ENCODE measurements around the gene ATAD3B. TPM values are rescaled to one million over a fixed set of nuclear protein-coding genes. Genes with fewer than 3 reads are reported as not detected.
"Not testable (repeated sequence)": the region's sequence is repeated elsewhere in the genome, so short reads cannot be mapped to it uniquely, and the experiment has no call there.

The ATAD3B gene
- total and polyA plus RNA-seq, 10 of the 15 experiments (the other 5 are each of a cell fraction or from before 2014, with no cell fraction given), result 0.03 to 38.8 (median 23.8) TPM

GRCh38 chr1:1428174-1428573, 43.4 kb upstream of the ATAD3B start:
- 50% methylated on average over 18 of the region's 19 CpGs for WGBS (ENCODE audit: insufficient coverage, insufficient replicate concordance, low lambda C conversion rate, missing lambda C conversion rate)
- no peaks in the 10 kb centered on the region for H3K4me1 ChIP-seq (ENCODE audit: control insufficient read depth, insufficient read depth, low read length)
- no peak overlapping the region for H3K4me3 ChIP-seq
- ChIA-PET POLR2A (no interaction called here), CTCF (interaction anchor here (1.7 kb wide), 1 partner anchor 10 kb away, joined by 5 read pairs; no protein-coding TSS in a partner anchor), SMC1A (ENCODE audit: uncharacterized antibody, unreplicated experiment) (no interaction called here), RAD21 (ENCODE audit: unreplicated experiment) (no interaction called here)
- no peak for ATAC-seq
- peaks cover 0 to 2% of the 10 kb centered on the region in 2 experiments; a peak in 2 of 4 replicates for H3K27me3 ChIP-seq (replicated peaks in 1 of 2; ENCODE audit: control insufficient read depth in 2 of 2, insufficient read depth in 2 of 2, low read length in 1 of 2)
- no peak overlapping the region for H3K4me2 ChIP-seq (ENCODE audit: control insufficient read depth, insufficient read depth)
- H3K9ac ChIP-seq (ENCODE audit: control insufficient read depth, insufficient read depth, low read length), result no peak overlapping the region
- DNase-seq (ENCODE audit: low read depth, low spot score), result no peak
- H3K27ac ChIP-seq (ENCODE audit: control insufficient read depth, insufficient read depth), result no peak overlapping the region
- TF ChIP-seq MYC (IDR thresholded peaks at IDR 0.05; ENCODE audit: insufficient read depth, insufficient read length, insufficient replicate concordance, low read length, severe bottlenecking) (no peak), IRF3 (IDR thresholded peaks at IDR 0.05) (no peak), IKZF2 (IDR thresholded peaks at IDR 0.05) (no peak), SMAD1 (IDR thresholded peaks at IDR 0.05; ENCODE audit: low read depth, partially characterized antibody) (no peak), NR2C2 (IDR thresholded peaks at IDR 0.05; ENCODE audit: borderline replicate concordance, control insufficient read depth, insufficient read length, low read depth) (no peak), FOXM1 (IDR thresholded peaks at IDR 0.05; ENCODE audit: low read depth, low read length) (no peak), NFIC (IDR thresholded peaks at IDR 0.05; ENCODE audit: low read depth, low read length) (no peak), SUZ12 (IDR thresholded peaks at IDR 0.05; ENCODE audit: unreplicated experiment) (no peak), ZNF217 (IDR thresholded peaks at IDR 0.05) (no peak), CUX1 (IDR thresholded peaks at IDR 0.05; ENCODE audit: insufficient replicate concordance, low read depth, low read length) (no peak), CEBPB (IDR thresholded peaks at IDR 0.05; ENCODE audit: borderline replicate concordance in 1 of 2, low read depth in 2 of 2, low read length in 2 of 2) (no peak), EGR1 (IDR thresholded peaks at IDR 0.05; ENCODE audit: borderline replicate concordance in 1 of 2, low read depth in 2 of 2, low read length in 2 of 2) (no peak)
- in situ Hi-C loops (cut with MboI), result no loop called here
- H3K79me2 ChIP-seq (ENCODE audit: control insufficient read depth, insufficient read depth, low read length), result no peaks in the 10 kb centered on the region
- H3K36me3 ChIP-seq (ENCODE audit: control insufficient read depth in 2 of 2, insufficient read depth in 2 of 2, low read length in 1 of 2), result no peaks in the 10 kb centered on the region
- no peak overlapping the region for H2AFZ ChIP-seq (ENCODE audit: control insufficient read depth, low read depth, low read length)
- intact Hi-C loops (cut with micrococcal nuclease; ENCODE audit: unreplicated experiment), result no loop called here
- no peak for FAIRE-seq
- no peaks in the 10 kb centered on the region for H3K9me3 ChIP-seq (replicated peaks; ENCODE audit: control insufficient read depth, insufficient read depth, low read length)
- H4K20me1 ChIP-seq (ENCODE audit: control insufficient read depth, insufficient read depth), result no peaks in the 10 kb centered on the region
- BruUV-seq (replicated peaks), result no TSS peak

- H3K27ac ChIP-seq (ENCODE audit: control insufficient read depth, insufficient read depth); H3K27me3 ChIP-seq (replicated peaks in 1 of 2; ENCODE audit: control insufficient read depth in 2 of 2, insufficient read depth in 2 of 2, low read length in 1 of 2); in situ Hi-C loops (cut with MboI); H3K9me3 ChIP-seq (replicated peaks; ENCODE audit: control insufficient read depth, insufficient read depth, low read length); H3K4me3 ChIP-seq; H2AFZ ChIP-seq (ENCODE audit: control insufficient read depth, low read depth, low read length); H3K4me1 ChIP-seq (ENCODE audit: control insufficient read depth, insufficient read depth, low read length); SMC1A ChIA-PET (ENCODE audit: uncharacterized antibody, unreplicated experiment); ATAC-seq; H3K9ac ChIP-seq (ENCODE audit: control insufficient read depth, insufficient read depth, low read length); H3K79me2 ChIP-seq (ENCODE audit: control insufficient read depth, insufficient read depth, low read length); H3K4me2 ChIP-seq (ENCODE audit: control insufficient read depth, insufficient read depth); BruUV-seq (replicated peaks); H3K36me3 ChIP-seq (ENCODE audit: control insufficient read depth in 2 of 2, insufficient read depth in 2 of 2, low read length in 1 of 2); RAD21 ChIA-PET (ENCODE audit: unreplicated experiment); intact Hi-C loops (cut with micrococcal nuclease; ENCODE audit: unreplicated experiment); DNase-seq (ENCODE audit: low read depth, low spot score); FAIRE-seq; H4K20me1 ChIP-seq (ENCODE audit: control insufficient read depth, insufficient read depth): not testable (repeated sequence)
- 59% methylated on average over 3 of the region's 6 CpGs for WGBS (ENCODE audit: insufficient coverage, insufficient replicate concordance, low lambda C conversion rate, missing lambda C conversion rate)
- ChIA-PET POLR2A (interaction anchor here (0.7 kb wide), 1 partner anchor 124 kb away, joined by 9 read pairs; no protein-coding TSS in a partner anchor), CTCF (interaction anchor here (0.6 to 1.7 kb wide), 4 partner anchors 9 to 29 kb away, joined by 3 to 5 read pairs (median 3); partner anchors contain the start of gene CCNL2)
These were observed 42.6 kb upstream of the ATAD3B start for GRCh38 chr1:1428967-1429366.
